Epithelial cell of proximal tubule (primary cell): ENCODE measurements around the gene NR2F1. TPM values are rescaled to one million over a fixed set of nuclear protein-coding genes. Genes with fewer than 3 reads are reported as not detected.

Source experiments
- DNase-seq: peaks from one replicate; pipeline ENCODE4 v3.0.0-alpha.2; 2011; ENCODE audit warnings: low read depth
- H3K4me3 ChIP-seq: 2 replicates; pipeline ENCODE4 v1.5.1; 2011; ENCODE audit warnings: low read depth, mild to moderate bottlenecking, low read length
- total RNA-seq: library from RNA; depleted of rRNA; stranded (reverse); fragments of >200 nt; gene quantifications from 2 replicates; pipeline ENCODE4 v1.2.3, GENCODE V29; 2015
- TF ChIP-seq, protein P1 (sequence below): conservative IDR thresholded peaks from 2 replicates; pipeline ENCODE4 v1.5.1; 2012; ENCODE audit warnings: low read depth, mild to moderate bottlenecking, low read length

The NR2F1 gene
- total RNA-seq, 1 donor from 2014 or later = 14.8 TPM

DNA sequence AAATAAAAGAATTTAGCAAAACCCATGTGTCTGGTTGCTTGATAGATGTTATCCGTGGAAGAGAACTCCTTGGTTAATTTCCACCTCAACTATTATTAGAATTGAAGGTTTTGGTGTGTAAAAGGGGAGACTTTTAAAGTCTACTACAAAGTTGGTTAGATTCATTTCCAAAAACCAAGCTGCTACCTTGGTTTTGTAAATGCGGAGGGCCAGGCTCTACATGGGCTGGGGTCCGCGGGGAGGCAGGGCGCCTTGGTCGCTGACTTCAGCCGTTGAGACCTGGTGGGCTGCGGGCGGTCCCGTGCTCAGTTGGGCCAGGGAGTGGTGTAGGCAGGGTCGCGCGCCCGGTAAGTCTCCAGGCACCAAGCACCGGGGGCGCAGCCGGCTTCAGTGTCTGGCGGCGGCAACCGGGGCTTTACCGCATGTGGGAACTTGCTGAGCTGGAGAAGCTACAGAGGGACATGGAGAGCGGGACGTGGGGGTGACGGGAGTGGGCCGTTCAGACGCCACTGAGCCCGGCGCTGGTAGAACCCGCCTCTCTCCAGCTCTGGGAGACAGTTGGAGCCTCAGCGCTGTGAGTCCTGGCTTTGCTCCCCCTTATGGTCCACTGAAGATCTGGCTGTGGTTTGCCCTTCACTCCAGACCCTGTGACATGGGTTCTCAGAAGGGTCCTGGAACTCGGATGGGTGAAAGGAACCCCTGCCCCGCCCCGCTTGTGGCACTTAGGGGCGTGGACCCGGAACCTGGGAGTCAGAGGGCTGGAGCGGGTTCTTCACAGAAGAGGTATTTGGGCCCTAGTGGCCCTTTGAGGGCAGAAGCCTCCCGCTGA, 11.8 kb downstream of the NR2F1 start:
- DNase-seq = no peak
- H3K4me3 ChIP-seq = no peak overlapping the region
- TF ChIP-seq, protein P1, sequence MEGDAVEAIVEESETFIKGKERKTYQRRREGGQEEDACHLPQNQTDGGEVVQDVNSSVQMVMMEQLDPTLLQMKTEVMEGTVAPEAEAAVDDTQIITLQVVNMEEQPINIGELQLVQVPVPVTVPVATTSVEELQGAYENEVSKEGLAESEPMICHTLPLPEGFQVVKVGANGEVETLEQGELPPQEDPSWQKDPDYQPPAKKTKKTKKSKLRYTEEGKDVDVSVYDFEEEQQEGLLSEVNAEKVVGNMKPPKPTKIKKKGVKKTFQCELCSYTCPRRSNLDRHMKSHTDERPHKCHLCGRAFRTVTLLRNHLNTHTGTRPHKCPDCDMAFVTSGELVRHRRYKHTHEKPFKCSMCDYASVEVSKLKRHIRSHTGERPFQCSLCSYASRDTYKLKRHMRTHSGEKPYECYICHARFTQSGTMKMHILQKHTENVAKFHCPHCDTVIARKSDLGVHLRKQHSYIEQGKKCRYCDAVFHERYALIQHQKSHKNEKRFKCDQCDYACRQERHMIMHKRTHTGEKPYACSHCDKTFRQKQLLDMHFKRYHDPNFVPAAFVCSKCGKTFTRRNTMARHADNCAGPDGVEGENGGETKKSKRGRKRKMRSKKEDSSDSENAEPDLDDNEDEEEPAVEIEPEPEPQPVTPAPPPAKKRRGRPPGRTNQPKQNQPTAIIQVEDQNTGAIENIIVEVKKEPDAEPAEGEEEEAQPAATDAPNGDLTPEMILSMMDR = no peak

DNA sequence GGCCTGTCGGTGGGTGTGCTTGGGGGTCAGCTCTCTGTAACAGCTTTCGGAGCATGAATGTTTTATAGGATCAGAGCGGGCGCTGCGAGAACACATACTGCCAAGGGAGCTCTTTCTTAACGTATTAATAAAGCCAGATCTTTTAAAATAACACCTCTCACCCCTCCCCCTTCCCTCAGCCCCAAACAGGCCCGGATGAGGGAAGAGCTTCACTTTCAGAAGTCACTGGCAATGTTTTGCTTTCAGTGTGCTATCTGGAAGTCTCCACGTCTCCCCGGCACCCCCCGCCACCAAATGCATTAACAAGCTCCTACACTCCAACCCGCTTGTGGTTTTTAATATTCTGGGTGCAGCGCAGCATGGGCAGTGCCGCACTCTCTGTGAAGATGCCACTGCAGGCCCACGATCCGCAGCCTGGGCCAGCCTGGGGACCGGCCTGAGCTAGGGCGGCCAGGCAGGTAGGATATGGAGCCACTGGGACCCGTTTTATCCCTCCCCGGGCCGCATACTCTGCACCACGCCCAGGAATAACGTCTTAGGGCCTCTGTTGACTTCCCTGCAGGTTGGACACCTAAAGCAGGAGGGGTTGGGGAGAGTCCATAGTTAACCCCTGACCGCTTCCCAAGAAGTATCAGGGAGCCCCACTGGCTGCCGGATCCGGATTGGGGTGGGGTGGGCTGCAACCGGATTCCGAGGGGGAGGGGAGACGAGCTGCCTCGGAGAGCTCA, 12.6 kb downstream of the NR2F1 start:
- H3K4me3 ChIP-seq = no peak overlapping the region
- TF ChIP-seq, protein P1 = no peak
- DNase-seq = no peak

DNA sequence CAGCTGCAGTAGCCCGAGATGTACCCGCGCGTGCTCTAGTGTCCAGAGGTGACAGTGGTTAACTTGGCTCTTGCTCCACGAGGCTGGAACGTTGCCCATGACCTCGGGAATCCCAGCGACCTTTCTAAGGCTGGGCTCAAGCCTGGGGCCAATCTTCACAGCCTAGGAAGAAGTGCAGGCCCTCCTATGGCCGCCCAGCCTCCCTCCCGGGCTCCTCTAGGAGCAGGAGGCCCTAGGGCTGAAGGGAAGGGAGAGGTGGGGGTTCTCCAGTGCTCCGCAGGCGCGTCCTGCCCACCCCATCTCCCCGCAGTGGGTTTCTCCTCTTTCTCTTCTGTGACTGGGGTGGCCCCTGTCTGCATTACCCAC, 13.3 kb downstream of the NR2F1 start:
- no peak overlapping the region for H3K4me3 ChIP-seq
- TF ChIP-seq, protein P1 = no peak
- DNase-seq = no peak

DNA sequence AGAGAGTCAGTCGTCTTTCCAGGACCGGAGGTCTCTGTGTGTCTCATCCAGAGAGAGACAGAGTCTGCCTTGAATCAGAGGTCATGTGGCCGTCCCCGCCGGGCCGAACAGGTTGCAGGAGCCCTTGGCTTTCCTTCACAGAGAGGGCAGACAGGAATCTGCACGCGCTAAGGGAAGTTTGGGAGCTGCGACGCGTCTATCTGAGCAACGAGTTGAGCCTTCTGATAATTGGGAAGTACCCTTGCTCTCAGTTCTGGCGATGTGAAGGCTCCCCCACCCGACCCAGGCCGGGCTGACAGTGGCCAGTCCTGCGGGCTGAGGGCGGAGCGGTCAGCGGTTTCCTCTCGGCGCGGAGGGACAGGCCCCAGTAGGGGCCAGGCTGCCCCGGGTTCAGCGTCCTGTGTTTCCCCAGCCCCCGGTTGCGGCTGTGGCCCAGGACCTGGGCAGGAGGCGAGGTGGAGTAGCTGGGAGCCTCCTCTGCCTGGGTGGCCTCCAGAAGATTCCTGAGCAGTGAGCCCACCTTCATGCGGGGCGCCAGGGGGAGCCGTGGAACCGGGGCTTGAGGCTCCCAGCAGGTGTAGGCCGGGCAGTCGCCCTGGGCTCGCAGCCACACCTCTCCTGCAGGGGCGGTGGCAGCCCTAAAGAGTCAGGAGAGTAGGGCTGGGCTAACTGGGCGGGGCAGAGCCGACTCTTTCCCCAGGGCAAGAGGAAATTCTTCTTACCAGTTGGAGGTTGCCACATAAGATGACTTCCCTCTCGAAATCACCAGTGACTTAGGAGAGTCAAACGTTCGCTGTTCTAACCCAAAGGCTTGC, 13.9 kb downstream of the NR2F1 start:
- DNase-seq = no peak
- TF ChIP-seq, protein P1 = no peak
- H3K4me3 ChIP-seq = no peak overlapping the region

DNA sequence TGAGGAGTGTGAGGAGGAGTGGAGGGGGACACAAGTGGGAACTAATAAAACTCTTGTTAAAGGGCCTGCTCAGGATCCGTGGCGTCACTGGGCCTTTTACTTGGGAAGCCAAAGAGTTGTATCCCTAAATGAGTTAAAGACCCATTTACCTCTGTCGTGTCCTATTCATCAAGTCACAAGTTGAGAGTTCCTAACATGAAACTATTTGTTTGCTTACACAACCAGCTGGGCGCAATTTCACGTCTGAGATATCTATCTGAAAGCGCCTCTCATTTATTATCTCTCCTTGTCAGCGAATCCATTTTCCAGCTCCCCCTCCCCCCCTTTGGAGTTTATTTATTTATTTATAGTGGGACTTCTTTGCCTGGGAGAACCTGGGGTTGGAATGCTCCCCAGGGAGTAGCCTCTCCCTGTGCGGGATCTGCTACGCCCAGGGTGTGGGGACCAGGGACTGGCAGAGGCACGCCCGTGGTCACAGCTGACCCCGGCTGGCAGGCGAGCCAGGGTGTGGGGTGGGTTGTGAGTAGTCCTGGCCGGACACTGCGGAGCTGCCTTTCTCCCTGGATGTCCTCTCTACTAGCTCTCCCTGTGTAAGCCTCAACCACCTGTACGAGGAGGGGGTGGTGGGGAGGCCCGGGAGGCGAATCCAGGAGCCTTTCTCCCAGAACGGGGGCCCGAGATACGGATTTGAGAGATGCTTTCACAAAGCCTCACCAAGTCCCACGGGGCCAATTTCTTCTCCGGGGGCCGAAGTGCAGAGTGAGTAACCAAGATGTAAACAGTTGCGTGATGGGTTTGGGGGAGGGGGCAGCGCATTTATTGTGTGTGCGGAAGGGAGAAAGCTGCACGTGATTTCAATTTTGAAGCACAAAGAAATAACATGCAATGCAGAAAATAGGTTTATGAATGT, 15.3 kb downstream of the NR2F1 start:
- no peak for DNase-seq
- TF ChIP-seq, protein P1 = no peak
- no peak overlapping the region for H3K4me3 ChIP-seq

DNA sequence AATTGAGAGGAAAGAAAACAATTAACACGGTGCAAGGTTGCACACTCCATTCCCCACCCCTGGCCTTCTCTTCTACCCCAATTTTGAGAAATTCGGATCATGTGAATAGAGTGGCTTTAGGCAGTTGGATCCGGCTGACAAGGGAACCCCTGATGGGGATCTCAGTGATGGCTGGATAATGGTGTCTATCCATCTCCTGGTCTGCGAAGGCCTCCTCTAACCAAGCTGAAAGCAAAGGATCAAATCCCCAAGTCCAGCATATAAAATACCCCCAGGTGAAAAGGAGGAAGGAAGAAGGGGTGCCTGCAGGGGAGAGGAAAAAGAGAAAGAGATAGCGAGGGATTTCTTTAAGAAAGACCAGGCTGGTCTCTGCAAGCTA, 16.0 kb downstream of the NR2F1 start:
- DNase-seq = no peak
- no peak overlapping the region for H3K4me3 ChIP-seq
- TF ChIP-seq, protein P1 = no peak
